MCF 10A (cell line): ENCODE results near the gene NKTR. TPM values are rescaled to one million over a fixed set of nuclear protein-coding genes. Genes with fewer than 3 reads are reported as not detected.

Source experiments
- BruUV-seq: library from RNA; stranded (reverse); fragments of 400-500 nt; replicated peaks from 2 replicates; lab custom pipeline; 2021; lab: Mats Ljungman, UMichigan
- CTCF ChIA-PET: fragments of 300-600 bp; sonication (Branson Sonifier 250); formaldehyde crosslinking; extraction: SDS; loops from one replicate; lab custom pipeline; 2021; ENCODE audit warnings: antibody characterized with exemption, inconsistent platforms; lab: Yijun Ruan, JAX
- POLR2A ChIA-PET: fragments of 300-600, 350-650 bp; sonication (Branson Sonifier 250); formaldehyde crosslinking; extraction: SDS; loops from one replicate; lab custom pipeline; 2020; ENCODE audit warnings: antibody characterized with exemption, inconsistent platforms; lab: Yijun Ruan, JAX
- DNase-seq: peaks from one replicate; pipeline ENCODE4 v3.0.0-alpha.2; 2018; ENCODE audit not compliant: unreplicated experiment
- H3K27ac Mint-ChIP-seq: one replicate; pipeline ENCODE4 v1.8.0; 2022; ENCODE audit warnings: mild to moderate bottlenecking, low read depth, mixed read lengths; ENCODE audit not compliant: unreplicated experiment
- H3K27me3 Mint-ChIP-seq: one replicate; pipeline ENCODE4 v1.8.0; 2022; ENCODE audit warnings: mixed read lengths; ENCODE audit not compliant: insufficient read depth, unreplicated experiment
- H3K36me3 Mint-ChIP-seq: one replicate; pipeline ENCODE4 v1.8.0; 2022; ENCODE audit warnings: mild to moderate bottlenecking, moderate library complexity, mixed read lengths; ENCODE audit not compliant: insufficient read depth, unreplicated experiment
- H3K4me1 Mint-ChIP-seq: one replicate; pipeline ENCODE4 v1.8.0; 2022; ENCODE audit warnings: mixed read lengths; ENCODE audit not compliant: insufficient read depth, unreplicated experiment
- H3K4me3 Mint-ChIP-seq: one replicate; pipeline ENCODE4 v1.8.0; 2022; ENCODE audit warnings: mild to moderate bottlenecking, moderate library complexity, mixed read lengths; ENCODE audit not compliant: unreplicated experiment
- H3K9me3 Mint-ChIP-seq: one replicate; pipeline ENCODE4 v1.8.0; 2022; ENCODE audit warnings: mixed read lengths; ENCODE audit not compliant: unreplicated experiment
- CTCF ChIP-seq: fragments of 200-600 bp; IDR thresholded peaks from one replicate; pipeline ENCODE4 v1.8.0; 2022; ENCODE audit warnings: antibody characterized with exemption, mild to moderate bottlenecking; ENCODE audit not compliant: unreplicated experiment
- intact Hi-C: fragments of 100-400 bp; cut with micrococcal nuclease; formaldehyde crosslinking; loops from 2 replicates; pipeline ENCODE4 v1.14.1; 2022
- total RNA-seq: library from RNA; stranded (reverse); gene quantifications from 2 replicates; pipeline ENCODE4 v1.2.3, GENCODE V29; 2022

Gene NKTR
- total RNA-seq, 1 experiment from 2014 or later: 63.5 TPM

GRCh38 chr3:42689421-42690014 lies 89.0 kb downstream of the NKTR start:
- Mint-ChIP-seq H3K36me3 (no peaks in the 10 kb centered on the region), H3K27me3 (peaks cover 21% of the 10 kb centered on the region), H3K4me3 (no peak overlapping the region), H3K27ac (no peak overlapping the region), H3K4me1 (no peaks in the 10 kb centered on the region), H3K9me3 (no peaks in the 10 kb centered on the region)
- BruUV-seq: no TSS peak
- no peak for DNase-seq
- intact Hi-C loops: no loop called here
- TF ChIP-seq CTCF: no peak
- POLR2A ChIA-PET: interaction anchor here (0.7 kb wide), 1 partner anchor 41 kb away, joined by 3 read pairs; no protein-coding TSS in a partner anchor
- CTCF ChIA-PET: no interaction called here

- no peak for TF ChIP-seq CTCF
- no peak overlapping the region for H3K4me3 Mint-ChIP-seq
- intact Hi-C loops: no loop called here
- H3K4me1 Mint-ChIP-seq: no peaks in the 10 kb centered on the region
- CTCF ChIA-PET: interaction anchor here (0.6 to 1.4 kb wide), 2 partner anchors 48 to 55 kb away, joined by 3 read pairs; no protein-coding TSS in a partner anchor
- no peak for DNase-seq
- H3K36me3 Mint-ChIP-seq: no peaks in the 10 kb centered on the region
- BruUV-seq: no TSS peak
- POLR2A ChIA-PET: interaction anchor here (0.7 kb wide), 1 partner anchor 42 kb away, joined by 3 read pairs; no protein-coding TSS in a partner anchor
- H3K27me3 Mint-ChIP-seq: peaks cover 21% of the 10 kb centered on the region
- no peak overlapping the region for H3K27ac Mint-ChIP-seq
- no peaks in the 10 kb centered on the region for H3K9me3 Mint-ChIP-seq
Observed at GRCh38 chr3:42690191-42690590, 89.7 kb downstream of the NKTR start.

- Mint-ChIP-seq H3K4me3 (no peak overlapping the region), H3K36me3 (no peaks in the 10 kb centered on the region), H3K4me1 (no peaks in the 10 kb centered on the region), H3K27me3 (peaks cover 21% of the 10 kb centered on the region), H3K27ac (no peak overlapping the region), H3K9me3 (no peaks in the 10 kb centered on the region)
- BruUV-seq: no TSS peak
- TF ChIP-seq CTCF: no peak
- DNase-seq: no peak
- ChIA-PET CTCF (interaction anchor here (0.6 to 1.4 kb wide), 2 partner anchors 48 to 54 kb away, joined by 3 read pairs; no protein-coding TSS in a partner anchor), POLR2A (no interaction called here)
- intact Hi-C loops: no loop called here
Observed at GRCh38 chr3:42690766-42691680, 90.5 kb downstream of the NKTR start.
